Measurements from ENCODE around the gene CUL2.

DNA sequence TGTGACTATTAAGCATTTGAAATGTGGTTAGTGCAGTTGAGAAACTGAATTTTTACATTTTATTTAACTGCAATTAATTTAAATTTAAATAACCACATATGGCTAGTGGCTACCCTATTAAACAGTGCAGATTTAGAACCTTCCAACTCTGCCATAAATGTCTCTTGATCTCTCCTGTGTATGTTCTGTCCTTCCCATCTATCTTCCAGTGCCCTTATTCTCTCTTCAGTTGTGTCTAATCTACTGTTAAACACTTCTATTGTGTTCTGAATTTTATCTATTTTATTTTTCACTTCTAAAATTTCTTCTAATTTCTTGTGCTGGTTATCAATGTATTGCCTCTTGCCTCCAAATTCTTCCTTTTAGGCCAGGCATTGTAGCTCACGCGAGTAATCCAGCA, 105.0 kb downstream of the CUL2 start:
- TF ChIP-seq POLR2AphosphoS5 (IDR thresholded peaks at IDR 0.05; ENCODE audit: low read depth, low read length): no peak
- TF ChIP-seq, protein P1, sequence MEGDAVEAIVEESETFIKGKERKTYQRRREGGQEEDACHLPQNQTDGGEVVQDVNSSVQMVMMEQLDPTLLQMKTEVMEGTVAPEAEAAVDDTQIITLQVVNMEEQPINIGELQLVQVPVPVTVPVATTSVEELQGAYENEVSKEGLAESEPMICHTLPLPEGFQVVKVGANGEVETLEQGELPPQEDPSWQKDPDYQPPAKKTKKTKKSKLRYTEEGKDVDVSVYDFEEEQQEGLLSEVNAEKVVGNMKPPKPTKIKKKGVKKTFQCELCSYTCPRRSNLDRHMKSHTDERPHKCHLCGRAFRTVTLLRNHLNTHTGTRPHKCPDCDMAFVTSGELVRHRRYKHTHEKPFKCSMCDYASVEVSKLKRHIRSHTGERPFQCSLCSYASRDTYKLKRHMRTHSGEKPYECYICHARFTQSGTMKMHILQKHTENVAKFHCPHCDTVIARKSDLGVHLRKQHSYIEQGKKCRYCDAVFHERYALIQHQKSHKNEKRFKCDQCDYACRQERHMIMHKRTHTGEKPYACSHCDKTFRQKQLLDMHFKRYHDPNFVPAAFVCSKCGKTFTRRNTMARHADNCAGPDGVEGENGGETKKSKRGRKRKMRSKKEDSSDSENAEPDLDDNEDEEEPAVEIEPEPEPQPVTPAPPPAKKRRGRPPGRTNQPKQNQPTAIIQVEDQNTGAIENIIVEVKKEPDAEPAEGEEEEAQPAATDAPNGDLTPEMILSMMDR (IDR thresholded peaks at IDR 0.05): no peak
